ENCODE data around the gene WDR55. TPM values are rescaled to one million over a fixed set of nuclear protein-coding genes. Genes with fewer than 3 reads are reported as not detected.
"Not testable (repeated sequence)": the region's sequence is repeated elsewhere in the genome, so short reads cannot be mapped to it uniquely, and the experiment has no call there.

Gene WDR55
- total RNA-seq, 6 donors from 2014 or later: 23.2 to 44.0 (median 24.5) TPM

DNA sequence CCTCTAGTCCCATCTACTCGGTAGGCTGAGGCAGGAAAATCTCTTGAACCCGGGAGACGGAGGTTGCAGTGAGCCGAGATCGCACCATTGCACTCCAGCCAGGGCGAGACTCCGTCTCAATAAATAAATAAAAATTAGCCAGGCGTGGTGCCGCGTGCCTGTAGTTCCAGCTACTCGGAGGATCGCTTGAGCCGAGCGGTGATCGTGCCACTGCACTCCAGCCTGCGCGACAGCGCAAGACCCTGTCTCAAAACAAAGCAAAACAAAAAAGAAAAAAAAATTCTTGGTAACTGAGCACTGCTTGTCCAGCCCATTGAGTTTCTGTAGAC is 710 bp upstream of the WDR55 start:
- ATAC-seq (ENCODE audit: low FRiP score in 2 of 2) (no peak), DNase-seq (peak in 1 of 2 donors; percentile 61)
- H3K27me3 ChIP-seq: no peaks in the 10 kb centered on the region
- 17 to 22% methylated on average over 18 of the region's 18 CpGs for WGBS, 2 donors
- peak overlapping the region; percentile 87 to 94 (median 93) for H3K27ac ChIP-seq
- H3K4me1 ChIP-seq: peaks cover 17 to 28% (median 19%) of the 10 kb centered on the region in 4 donors
- H3K4me3 ChIP-seq: peak overlapping the region; percentile 47 to 87 (median 86)
- H3K36me3 ChIP-seq: peaks cover 32 to 61% (median 51%) of the 10 kb centered on the region in 4 donors
- no peak for TF ChIP-seq CTCF (IDR thresholded peaks at IDR 0.05)
- TF ChIP-seq POLR2AphosphoS5 (IDR thresholded peaks at IDR 0.05): no peak
- no peak for TF ChIP-seq POLR2A (IDR thresholded peaks at IDR 0.05)
- no peak for TF ChIP-seq EP300 (IDR thresholded peaks at IDR 0.05)
- no peaks in the 10 kb centered on the region for H3K9me3 ChIP-seq

- H3K4me1 ChIP-seq: peaks cover 5 to 11% (median 6%) of the 10 kb centered on the region in 4 donors
- not testable (repeated sequence) for H3K4me3 ChIP-seq; H3K9me3 ChIP-seq; ATAC-seq (ENCODE audit: low FRiP score in 2 of 2); H3K27me3 ChIP-seq; H3K27ac ChIP-seq
- DNase-seq: peak in 1 of 2 donors; percentile 53
- WGBS, 2 donors: 92 to 100% methylated on average over 2 of the region's 4 CpGs
- H3K36me3 ChIP-seq: peaks cover 16 to 89% (median 66%) of the 10 kb centered on the region in 4 donors
These were observed 6.3 kb downstream of the WDR55 start for GRCh38 chr5:140671035-140671434.

GRCh38 chr5:140671472-140672125 is 6.9 kb downstream of the WDR55 start:
- WGBS, 2 donors: 90 to 94% methylated on average over 1 to 6 of the region's 7 CpGs
- DNase-seq: peak in 1 of 2 donors; percentile 11

GRCh38 chr5:140672455-140673186 is 7.9 kb downstream of the WDR55 start:
- 88% methylated on average over 17 to 69 of the region's 70 CpGs for WGBS, 2 donors
- DNase-seq: peak; percentile 49 to 82
- no peak for TF ChIP-seq POLR2A (IDR thresholded peaks at IDR 0.05)
- no peak for TF ChIP-seq POLR2AphosphoS5 (IDR thresholded peaks at IDR 0.05)
- TF ChIP-seq CTCF (IDR thresholded peaks at IDR 0.05): no peak
- no peak for TF ChIP-seq EP300 (IDR thresholded peaks at IDR 0.05)
- Histone ChIP-seq H3K9me3 (no peaks in the 10 kb centered on the region), H3K4me3 (peak overlapping the region in 1 of 4 donors; percentile 17), H3K27ac (no peak overlapping the region), H3K4me1 (peaks cover 0 to under 1% (median 0%) of the 10 kb centered on the region in 4 donors), H3K36me3 (peaks cover 29 to 100% (median 80%) of the 10 kb centered on the region in 4 donors), H3K27me3 (no peaks in the 10 kb centered on the region)
- peak in 1 of 2 donors; percentile 54 for ATAC-seq (ENCODE audit: low FRiP score in 2 of 2)

More at GRCh38 chr5:140671472-140672125, 6.9 kb downstream of the WDR55 start:
- no peak overlapping the region for H3K4me3 ChIP-seq
- H3K36me3 ChIP-seq: peaks cover 21 to 94% (median 71%) of the 10 kb centered on the region in 4 donors
- no peaks in the 10 kb centered on the region for H3K9me3 ChIP-seq
- ATAC-seq (ENCODE audit: low FRiP score in 2 of 2): no peak
- H3K27me3 ChIP-seq: no peaks in the 10 kb centered on the region
- TF ChIP-seq POLR2A (IDR thresholded peaks at IDR 0.05) (no peak), EP300 (IDR thresholded peaks at IDR 0.05) (no peak), CTCF (IDR thresholded peaks at IDR 0.05) (no peak), POLR2AphosphoS5 (IDR thresholded peaks at IDR 0.05) (no peak)
- H3K4me1 ChIP-seq: peaks cover 0 to 5% (median under 1%) of the 10 kb centered on the region in 4 donors
- H3K27ac ChIP-seq: no peak overlapping the region

DNA sequence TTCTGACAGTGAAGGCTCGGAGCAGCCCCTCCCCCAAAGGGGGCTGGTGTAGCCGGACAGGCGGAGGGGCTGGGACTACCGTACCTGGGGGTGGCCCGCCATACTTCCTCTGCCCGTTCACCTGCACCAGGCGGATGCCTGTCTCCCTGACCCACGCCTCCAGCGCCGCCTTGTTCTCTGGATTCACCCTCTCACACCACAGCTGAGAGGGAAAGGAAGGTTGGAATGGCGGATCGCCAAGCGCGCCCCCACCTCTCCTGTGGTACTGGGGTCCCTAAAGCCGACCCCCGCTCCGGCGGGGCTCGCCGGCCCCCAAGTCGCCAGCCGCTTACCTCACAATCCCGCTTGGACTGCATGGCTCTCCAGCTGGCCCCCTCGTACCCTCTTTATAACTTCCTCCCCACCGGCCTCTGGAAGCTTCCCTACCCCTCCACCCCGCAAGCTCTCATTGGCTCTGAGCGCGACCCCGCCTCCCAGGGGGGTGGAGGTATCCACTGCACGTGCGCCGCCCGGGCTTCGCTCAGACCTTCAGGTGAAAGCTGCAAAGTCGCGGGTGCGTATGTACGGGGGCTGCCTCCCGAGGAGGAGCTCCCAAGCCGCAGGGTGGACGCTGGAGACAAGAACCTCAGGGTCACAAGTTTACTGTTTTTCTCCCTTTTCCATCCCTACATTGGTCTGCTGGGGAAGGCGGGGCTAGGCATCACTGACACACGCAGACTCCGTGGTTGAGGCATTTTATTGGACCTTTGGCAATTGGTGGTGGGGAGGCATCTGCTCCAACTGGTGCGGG is 8.7 kb downstream of the WDR55 start, which contains the start of gene DND1:
Gene DND1 (minus strand): TSS at position 390 of the 790 bp plus-strand sequence. CDS start 34 bp downstream, at position 356.
- Histone ChIP-seq H3K27me3 (no peaks in the 10 kb centered on the region), H3K4me3 (peak within 1 kb of the TSS in 1 of 4 donors; percentile 17), H3K27ac (no peak within 1 kb of the TSS), H3K4me1 (no peaks in the 10 kb centered on the region), H3K36me3 (peaks cover 30 to 100% (median 75%) of the 10 kb centered on the region in 4 donors), H3K9me3 (no peaks in the 10 kb centered on the region)
- DNase-seq (peak in 1 of 2 donors; percentile 77), ATAC-seq (ENCODE audit: low FRiP score in 2 of 2) (peak in 1 of 2 donors; percentile 19)
- 89 to 92% methylated on average over 34 to 45 of the region's 45 CpGs for WGBS, 2 donors
- TF ChIP-seq POLR2A (IDR thresholded peaks at IDR 0.05): no peak
- TF ChIP-seq POLR2AphosphoS5 (IDR thresholded peaks at IDR 0.05): no peak
- TF ChIP-seq EP300 (IDR thresholded peaks at IDR 0.05): no peak
- TF ChIP-seq CTCF (IDR thresholded peaks at IDR 0.05): no peak
